WTC11 (cell line): ENCODE data around the gene BIRC5. TPM values are rescaled to one million over a fixed set of nuclear protein-coding genes. Genes with fewer than 3 reads are reported as not detected.

Experiments
- ATAC-seq: fragments of 200-7000 bp; cut with Tn5 transposase; 2 replicates; pipeline ENCODE4 v1.10.0; 2021; ENCODE audit warnings: mild to moderate bottlenecking, moderate library complexity
- CTCF ChIA-PET: fragments of 300-600 bp; sonication (Branson Sonifier 250); formaldehyde crosslinking; loops from one replicate; lab custom pipeline; 2021; ENCODE audit warnings: antibody characterized with exemption; lab: Charles Lee
- POLR2A ChIA-PET: fragments of 350-600 bp; sonication (Branson Sonifier 250); formaldehyde crosslinking; loops from one replicate; lab custom pipeline; 2021; ENCODE audit warnings: antibody characterized with exemption; lab: Charles Lee
- DNase-seq: peaks from one replicate; pipeline ENCODE4 v3.0.0; 2021; ENCODE audit warnings: low spot score
- H3K27ac Mint-ChIP-seq: 2 replicates; pipeline ENCODE4 v1.8.0; 2021; ENCODE audit warnings: mixed read lengths
- H3K27me3 Mint-ChIP-seq: 2 replicates; pipeline ENCODE4 v1.8.0; 2021; ENCODE audit warnings: low read depth, mild to moderate bottlenecking, moderate library complexity, mixed read lengths
- H3K36me3 Mint-ChIP-seq: 2 replicates; pipeline ENCODE4 v1.8.0; 2021; ENCODE audit warnings: mixed read lengths
- H3K4me1 Mint-ChIP-seq: 2 replicates; pipeline ENCODE4 v1.8.0; 2022; ENCODE audit warnings: mixed read lengths
- H3K4me3 Mint-ChIP-seq: 2 replicates; pipeline ENCODE4 v1.8.0; 2021; ENCODE audit warnings: mild to moderate bottlenecking, moderate library complexity, mixed read lengths
- H3K9me3 Mint-ChIP-seq: 2 replicates; pipeline ENCODE4 v1.8.0; 2021; ENCODE audit warnings: mixed read lengths
- ATF2 ChIP-seq: sonication (generic); formaldehyde crosslinking; IDR thresholded peaks from 2 replicates; pipeline ENCODE4 v1.8.1; 2022; ENCODE audit warnings: low read depth, missing genetic modification reagents, borderline replicate concordance
- CREM ChIP-seq: sonication (generic); formaldehyde crosslinking; IDR thresholded peaks from 2 replicates; pipeline ENCODE4 v1.8.1; 2022; ENCODE audit warnings: mild to moderate bottlenecking, missing genetic modification reagents, moderate library complexity
- EMX1 ChIP-seq: fragments of 250-450 bp; sonication (Bioruptor Pico); IDR thresholded peaks from 2 replicates; pipeline ENCODE4 v1.8.0; 2021; ENCODE audit warnings: mild to moderate bottlenecking
- ESRRA ChIP-seq: sonication (generic); formaldehyde crosslinking; IDR thresholded peaks from 2 replicates; pipeline ENCODE4 v1.8.1; 2022; ENCODE audit warnings: mild to moderate bottlenecking, missing genetic modification reagents, borderline replicate concordance
- GABPB1 ChIP-seq: sonication (generic); formaldehyde crosslinking; IDR thresholded peaks from 2 replicates; pipeline ENCODE4 v1.8.1; 2023; ENCODE audit warnings: mild to moderate bottlenecking, missing genetic modification reagents
- NFATC4 ChIP-seq: fragments of 250-450 bp; sonication (Bioruptor Pico); IDR thresholded peaks from 2 replicates; pipeline ENCODE4 v1.9.0; 2021; ENCODE audit warnings: mild to moderate bottlenecking
- SMAD3 ChIP-seq: sonication (generic); formaldehyde crosslinking; IDR thresholded peaks from 2 replicates; pipeline ENCODE4 v1.8.0; 2022; ENCODE audit warnings: missing genetic modification reagents, mild to moderate bottlenecking, borderline replicate concordance
- TEAD1 ChIP-seq: sonication (generic); formaldehyde crosslinking; IDR thresholded peaks from 2 replicates; pipeline ENCODE4 v1.8.0; 2022; ENCODE audit warnings: mild to moderate bottlenecking, missing genetic modification reagents
- TP53 ChIP-seq: sonication (generic); formaldehyde crosslinking; IDR thresholded peaks from 2 replicates; pipeline ENCODE4 v1.8.1; 2023; ENCODE audit warnings: mild to moderate bottlenecking, missing genetic modification reagents
- ZBTB21 ChIP-seq: sonication (generic); formaldehyde crosslinking; IDR thresholded peaks from 2 replicates; pipeline ENCODE4 v1.8.1; 2023; ENCODE audit warnings: mild to moderate bottlenecking, missing genetic modification reagents, borderline replicate concordance
- ZNF121 ChIP-seq: sonication (generic); formaldehyde crosslinking; IDR thresholded peaks from 2 replicates; pipeline ENCODE4 v1.8.0; 2023; ENCODE audit warnings: missing genetic modification reagents
- ZNF263 ChIP-seq: sonication (generic); formaldehyde crosslinking; IDR thresholded peaks from 2 replicates; pipeline ENCODE4 v1.8.1; 2022; ENCODE audit warnings: low read depth, mild to moderate bottlenecking, moderate library complexity, missing genetic modification reagents
- ZNF396 ChIP-seq: fragments of 250-450 bp; sonication (Bioruptor Pico); IDR thresholded peaks from 2 replicates; pipeline ENCODE4 v1.8.0; 2021; ENCODE audit warnings: mild to moderate bottlenecking, moderate library complexity, borderline replicate concordance
- ZSCAN18 ChIP-seq: fragments of 250-450 bp; sonication (Bioruptor Pico); IDR thresholded peaks from 2 replicates; pipeline ENCODE4 v2.1.2; 2022; ENCODE audit warnings: mild to moderate bottlenecking, moderate library complexity
- total RNA-seq: library from RNA; stranded (reverse); gene quantifications from 3 replicates; pipeline ENCODE4 v1.2.3, GENCODE V29; 2021
- TF ChIP-seq, protein P1 (sequence below): sonication (generic); formaldehyde crosslinking; IDR thresholded peaks from 2 replicates; pipeline ENCODE4 v1.8.0; 2023; ENCODE audit warnings: missing genetic modification reagents
- TF ChIP-seq, protein P2 (sequence below): sonication (generic); formaldehyde crosslinking; conservative IDR thresholded peaks from 2 replicates; pipeline ENCODE4 v1.8.1; 2022; ENCODE audit warnings: mild to moderate bottlenecking, missing genetic modification reagents
- TF ChIP-seq, protein P3 (sequence below): sonication (generic); formaldehyde crosslinking; IDR thresholded peaks from 2 replicates; pipeline ENCODE4 v1.8.1; 2023; ENCODE audit warnings: mild to moderate bottlenecking, missing genetic modification reagents, moderate library complexity
- TF ChIP-seq, protein P4 (sequence below): fragments of 200-600 bp; IDR thresholded peaks from 2 replicates; pipeline ENCODE4 v1.8.0; 2022; ENCODE audit warnings: antibody characterized with exemption

Gene BIRC5
- total RNA-seq, 1 experiment from 2014 or later, result 115 TPM

DNA sequence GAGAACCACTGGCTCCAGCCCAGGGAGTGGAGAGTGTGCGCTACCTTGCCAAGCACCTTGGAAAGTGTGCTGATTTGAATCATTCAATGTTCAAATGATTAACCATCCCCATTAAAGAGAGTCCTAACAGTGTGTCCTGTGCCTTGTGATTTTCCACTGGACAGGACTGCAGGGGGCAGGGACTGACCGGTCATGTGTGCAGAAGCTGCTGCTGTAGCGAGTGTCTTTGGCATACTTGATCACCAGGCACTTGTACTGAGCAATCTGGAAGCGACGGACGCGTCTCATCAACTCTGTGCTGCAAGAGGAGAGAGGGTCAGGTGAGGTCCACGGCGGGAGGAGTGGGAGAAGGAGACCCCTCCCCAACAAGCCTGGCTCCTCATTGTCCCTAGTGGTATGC is 29.2 kb upstream of the BIRC5 start:
- Mint-ChIP-seq H3K36me3 (peaks cover 50% of the 10 kb centered on the region), H3K27me3 (no peaks in the 10 kb centered on the region)
- no peak for ATAC-seq
- CTCF ChIA-PET, result interaction anchor here (1.2 to 4.9 kb wide), 2 partner anchors 9 to 100 kb away, joined by 4 to 85 read pairs; no protein-coding TSS in a partner anchor
- TF ChIP-seq ZNF263 (CRISPR knock-in tag) (no peak), ZSCAN18 (CRISPR knock-in tag) (no peak), ZBTB21 (CRISPR knock-in tag) (no peak), EMX1 (CRISPR knock-in tag) (no peak), TP53 (CRISPR knock-in tag) (no peak), NFATC4 (CRISPR knock-in tag) (no peak), SMAD3 (CRISPR knock-in tag) (no peak), ESRRA (CRISPR knock-in tag) (no peak), ZNF121 (CRISPR knock-in tag) (no peak), GABPB1 (CRISPR knock-in tag) (no peak), TEAD1 (CRISPR knock-in tag) (no peak), ZNF396 (no peak), ATF2 (CRISPR knock-in tag) (no peak)
- TF ChIP-seq, protein P1, sequence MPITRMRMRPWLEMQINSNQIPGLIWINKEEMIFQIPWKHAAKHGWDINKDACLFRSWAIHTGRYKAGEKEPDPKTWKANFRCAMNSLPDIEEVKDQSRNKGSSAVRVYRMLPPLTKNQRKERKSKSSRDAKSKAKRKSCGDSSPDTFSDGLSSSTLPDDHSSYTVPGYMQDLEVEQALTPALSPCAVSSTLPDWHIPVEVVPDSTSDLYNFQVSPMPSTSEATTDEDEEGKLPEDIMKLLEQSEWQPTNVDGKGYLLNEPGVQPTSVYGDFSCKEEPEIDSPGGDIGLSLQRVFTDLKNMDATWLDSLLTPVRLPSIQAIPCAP, result no peak
- TF ChIP-seq, protein P2, sequence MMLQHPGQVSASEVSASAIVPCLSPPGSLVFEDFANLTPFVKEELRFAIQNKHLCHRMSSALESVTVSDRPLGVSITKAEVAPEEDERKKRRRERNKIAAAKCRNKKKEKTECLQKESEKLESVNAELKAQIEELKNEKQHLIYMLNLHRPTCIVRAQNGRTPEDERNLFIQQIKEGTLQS, result no peak
- TF ChIP-seq, protein P3, sequence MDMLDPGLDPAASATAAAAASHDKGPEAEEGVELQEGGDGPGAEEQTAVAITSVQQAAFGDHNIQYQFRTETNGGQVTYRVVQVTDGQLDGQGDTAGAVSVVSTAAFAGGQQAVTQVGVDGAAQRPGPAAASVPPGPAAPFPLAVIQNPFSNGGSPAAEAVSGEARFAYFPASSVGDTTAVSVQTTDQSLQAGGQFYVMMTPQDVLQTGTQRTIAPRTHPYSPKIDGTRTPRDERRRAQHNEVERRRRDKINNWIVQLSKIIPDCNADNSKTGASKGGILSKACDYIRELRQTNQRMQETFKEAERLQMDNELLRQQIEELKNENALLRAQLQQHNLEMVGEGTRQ (CRISPR knock-in tag), result no peak
- TF ChIP-seq, all 79 proteins: peak for 0
- H3K27ac Mint-ChIP-seq, result peak overlapping the region; percentile 39; the same call in 1 of the 2 replicates
- H3K9me3 Mint-ChIP-seq, result no peaks in the 10 kb centered on the region
- peaks cover 24% of the 10 kb centered on the region for H3K4me1 Mint-ChIP-seq
- no peak for DNase-seq
- peak overlapping the region; percentile 82 for H3K4me3 Mint-ChIP-seq
- POLR2A ChIA-PET, result no interaction called here

GRCh38 chr17:78185981-78186691 is 27.9 kb upstream of the BIRC5 start:
- Mint-ChIP-seq H3K36me3 (peaks cover 48% of the 10 kb centered on the region), H3K4me1 (peaks cover 28% of the 10 kb centered on the region), H3K9me3 (0 out of 2 replicates have a peak, but pooled peaks cover 3% of the 10 kb centered on the region), H3K27ac (peak overlapping the region; percentile 53), H3K27me3 (no peaks in the 10 kb centered on the region), H3K4me3 (peak overlapping the region; percentile 82)
- DNase-seq, result no peak
- POLR2A ChIA-PET, result interaction anchor here (0.5 to 1.9 kb wide), 16 partner anchors 8 to 128 kb away, joined by 3 to 13 read pairs (median 4); no protein-coding TSS in a partner anchor
- ATAC-seq, result no peak
- CTCF ChIA-PET, result interaction anchor here (0.5 to 4.9 kb wide), 31 partner anchors 10 to 396 kb away, joined by 3 to 85 read pairs (median 5); partner anchors contain the start of gene BIRC5
- TF ChIP-seq ZNF121 (CRISPR knock-in tag) (peak; percentile 31; the same call in 1 of the 2 replicates), CREM (no peak), ZBTB21 (CRISPR knock-in tag) (no peak)
- TF ChIP-seq, protein P4, sequence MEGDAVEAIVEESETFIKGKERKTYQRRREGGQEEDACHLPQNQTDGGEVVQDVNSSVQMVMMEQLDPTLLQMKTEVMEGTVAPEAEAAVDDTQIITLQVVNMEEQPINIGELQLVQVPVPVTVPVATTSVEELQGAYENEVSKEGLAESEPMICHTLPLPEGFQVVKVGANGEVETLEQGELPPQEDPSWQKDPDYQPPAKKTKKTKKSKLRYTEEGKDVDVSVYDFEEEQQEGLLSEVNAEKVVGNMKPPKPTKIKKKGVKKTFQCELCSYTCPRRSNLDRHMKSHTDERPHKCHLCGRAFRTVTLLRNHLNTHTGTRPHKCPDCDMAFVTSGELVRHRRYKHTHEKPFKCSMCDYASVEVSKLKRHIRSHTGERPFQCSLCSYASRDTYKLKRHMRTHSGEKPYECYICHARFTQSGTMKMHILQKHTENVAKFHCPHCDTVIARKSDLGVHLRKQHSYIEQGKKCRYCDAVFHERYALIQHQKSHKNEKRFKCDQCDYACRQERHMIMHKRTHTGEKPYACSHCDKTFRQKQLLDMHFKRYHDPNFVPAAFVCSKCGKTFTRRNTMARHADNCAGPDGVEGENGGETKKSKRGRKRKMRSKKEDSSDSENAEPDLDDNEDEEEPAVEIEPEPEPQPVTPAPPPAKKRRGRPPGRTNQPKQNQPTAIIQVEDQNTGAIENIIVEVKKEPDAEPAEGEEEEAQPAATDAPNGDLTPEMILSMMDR, result no peak
